GM12875 (cell line): ENCODE data around the gene C2CD2.

Experiments
- H3K4me3 ChIP-seq: one replicate; pipeline ENCODE4 v1.5.1; 2011; ENCODE audit warnings: low read depth, low read length, control low read depth
- CTCF ChIP-seq: IDR thresholded peaks from 2 replicates; pipeline ENCODE4 v1.5.1; 2011; ENCODE audit warnings: low read depth, mild to moderate bottlenecking, control low read depth, inconsistent platforms, low read length, moderate library complexity, borderline replicate concordance; ENCODE audit not compliant: insufficient read depth

Gene C2CD2

GRCh38 chr21:41858466-41859296, 95.1 kb downstream of the C2CD2 start:
- no peak for TF ChIP-seq CTCF
- H3K4me3 ChIP-seq = no peak overlapping the region

DNA sequence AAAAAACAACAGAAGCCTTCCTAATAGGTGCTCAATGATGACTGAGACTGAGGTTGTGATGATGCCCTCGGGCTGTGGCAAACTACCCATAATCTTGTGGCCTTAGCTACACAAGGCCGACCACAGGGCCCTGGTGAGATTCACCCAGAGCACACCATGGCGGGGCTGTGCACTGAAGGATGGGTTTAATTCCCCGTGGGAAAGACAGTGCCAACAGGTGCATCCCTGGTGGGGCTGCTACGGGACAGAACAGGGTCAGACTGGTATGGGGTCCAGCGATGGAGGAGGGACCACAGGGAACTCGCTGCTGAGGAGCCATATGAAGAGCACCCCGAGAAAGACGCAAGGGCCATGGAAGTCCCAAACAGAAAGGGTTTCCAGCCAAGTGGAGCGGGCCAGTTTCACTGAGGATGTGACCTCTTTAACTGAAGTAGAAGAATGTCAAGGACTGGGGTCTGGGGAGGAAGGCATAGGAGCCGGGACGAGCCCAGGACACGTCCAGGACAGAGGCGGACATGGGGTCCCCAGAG, 96.0 kb downstream of the C2CD2 start:
- H3K4me3 ChIP-seq = no peak overlapping the region
- TF ChIP-seq CTCF = no peak

DNA sequence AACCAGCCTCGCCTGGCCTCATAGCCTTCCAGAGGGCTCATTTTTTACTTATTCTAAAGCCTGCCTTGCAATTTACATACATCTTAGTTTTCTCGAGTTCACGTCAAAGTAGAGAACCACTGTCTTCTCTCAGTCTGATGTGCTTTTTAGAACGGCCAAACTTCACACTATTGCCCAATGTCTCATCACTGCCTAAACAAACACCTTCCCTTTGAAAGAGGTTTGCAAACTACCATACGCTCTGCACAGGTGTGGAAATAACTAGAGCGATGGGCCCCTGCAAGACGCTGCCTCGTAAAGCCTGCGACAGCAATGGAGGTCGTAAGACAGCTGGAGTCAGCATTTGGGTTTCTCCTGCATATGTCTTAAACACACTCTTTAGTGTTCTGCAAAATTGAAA, 97.2 kb downstream of the C2CD2 start:
- TF ChIP-seq CTCF = no peak
- no peak overlapping the region for H3K4me3 ChIP-seq

GRCh38 chr21:41854426-41854995, 99.3 kb downstream of the C2CD2 start:
- no peak for TF ChIP-seq CTCF
- H3K4me3 ChIP-seq = no peak overlapping the region

GRCh38 chr21:41852929-41853320, 100.9 kb downstream of the C2CD2 start:
- no peak for TF ChIP-seq CTCF
- H3K4me3 ChIP-seq = no peak overlapping the region

DNA sequence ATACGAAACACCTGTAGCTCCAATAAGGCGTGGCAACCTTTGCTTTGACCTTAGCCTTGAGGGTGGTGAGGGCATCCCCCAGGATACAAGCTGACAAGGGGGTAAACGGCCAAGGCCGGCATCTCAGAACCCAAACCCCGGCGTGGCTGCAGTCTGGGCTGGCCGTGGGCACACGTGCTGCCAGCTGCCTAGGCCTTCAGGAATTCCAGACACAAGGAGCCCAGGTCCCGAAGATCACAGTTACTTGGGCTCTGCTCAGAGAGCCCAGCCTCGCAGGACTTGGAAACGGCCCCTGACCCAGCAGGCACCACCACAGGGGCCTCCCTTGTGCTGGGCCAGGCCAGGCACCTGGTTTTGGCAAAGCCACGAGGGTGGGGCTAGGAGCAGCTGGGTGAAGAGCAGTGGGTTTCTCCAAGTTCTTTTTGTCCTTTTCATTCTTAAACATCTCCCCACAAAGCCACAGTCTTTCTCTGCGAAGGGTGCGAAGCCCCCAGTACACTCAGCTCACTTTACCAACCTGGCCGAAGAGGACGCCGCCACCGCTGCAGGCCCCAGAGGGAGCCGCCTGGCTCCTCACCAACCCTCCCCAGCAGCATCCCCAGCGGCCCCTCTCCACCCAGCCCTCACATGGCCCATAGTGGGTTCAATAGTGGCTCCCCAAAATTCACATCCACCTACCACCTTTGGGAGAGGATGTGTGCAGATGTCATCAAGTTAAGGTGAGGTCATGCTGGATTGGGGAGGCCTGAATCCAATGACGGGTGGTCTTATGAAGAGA, 101.5 kb downstream of the C2CD2 start:
- no peak for TF ChIP-seq CTCF

More for the DNA sequence above, 101.5 kb downstream of the C2CD2 start:
- H3K4me3 ChIP-seq = no peak overlapping the region
